ENCODE measurements around the gene PRRT1.
"Not testable (repeated sequence)": the region's sequence is repeated elsewhere in the genome, so short reads cannot be mapped to it uniquely, and the experiment has no call there.

Gene PRRT1

DNA sequence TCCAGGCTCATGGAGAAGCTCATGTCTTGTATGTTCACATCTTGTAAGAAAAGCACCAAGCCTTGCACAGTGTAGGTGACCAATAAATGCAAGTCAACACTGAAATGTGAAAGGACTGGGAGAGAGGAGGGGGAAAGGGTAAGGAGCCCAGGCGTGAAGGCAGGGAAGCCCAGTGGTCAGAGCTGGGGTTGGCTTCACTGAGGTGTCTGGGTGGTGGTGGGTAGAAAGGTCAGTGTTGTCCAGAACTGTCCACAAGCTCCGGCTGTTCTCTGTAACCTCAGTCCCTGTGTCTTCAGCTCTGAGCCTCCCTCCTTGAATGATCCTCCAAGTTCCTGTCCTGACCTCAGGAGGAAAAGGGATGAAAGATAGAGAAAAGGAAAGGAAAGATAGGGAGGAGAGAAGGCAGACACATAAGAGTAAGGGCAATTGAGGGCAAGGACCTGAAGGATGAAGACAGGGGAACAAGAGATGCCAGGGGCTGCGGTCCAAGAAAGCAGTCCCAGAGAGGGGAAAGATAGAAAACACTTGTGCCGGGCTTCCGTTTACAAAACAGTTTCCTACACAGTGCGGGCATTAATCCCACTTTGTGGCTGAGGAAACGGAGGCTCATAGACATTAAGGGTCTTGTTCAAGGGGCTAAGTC lies 40.2 kb downstream of the PRRT1 start:
- Histone ChIP-seq H3K4me3 (ENCODE audit: low read length) (no peak overlapping the region), H3K36me3 (ENCODE audit: control insufficient read depth, insufficient read depth, low read length, severe bottlenecking) (peaks cover 11% of the 10 kb centered on the region), H3K27me3 (replicated peaks; ENCODE audit: control insufficient read depth, insufficient read depth, low read length) (no peaks in the 10 kb centered on the region), H3K9ac (ENCODE audit: low read length) (peak overlapping the region; percentile 8), H3K9me3 (ENCODE audit: control insufficient read depth, low read length) (no peaks in the 10 kb centered on the region), H3K4me1 (ENCODE audit: control insufficient read depth, insufficient read depth, low read length) (peaks cover 73% of the 10 kb centered on the region)
- no peak for DNase-seq (ENCODE audit: low read depth)

DNA sequence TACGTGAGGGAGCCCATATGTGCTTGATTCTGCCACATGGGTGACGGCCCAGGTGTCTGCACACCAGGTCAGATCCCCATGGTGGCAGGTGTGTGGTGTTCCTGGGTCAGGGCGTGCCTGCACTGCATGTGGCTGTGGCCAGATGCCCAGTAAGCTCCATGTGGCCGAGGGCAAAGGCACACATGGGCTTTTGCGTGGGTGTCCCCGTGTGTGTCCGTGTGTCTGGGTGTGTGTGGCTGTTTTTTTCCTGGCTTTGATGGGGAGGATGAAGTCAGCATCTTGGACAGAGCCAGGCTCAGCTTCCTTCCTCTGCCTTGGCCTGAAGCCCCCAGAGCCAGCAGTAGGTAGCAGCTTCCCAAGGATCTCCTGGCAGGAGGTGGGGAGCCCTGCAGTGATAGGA lies 41.1 kb downstream of the PRRT1 start:
- H3K36me3 ChIP-seq (ENCODE audit: control insufficient read depth, insufficient read depth, low read length, severe bottlenecking): peaks cover 3% of the 10 kb centered on the region
- H3K27me3 ChIP-seq (replicated peaks; ENCODE audit: control insufficient read depth, insufficient read depth, low read length): no peaks in the 10 kb centered on the region
- no peak overlapping the region for H3K4me3 ChIP-seq (ENCODE audit: low read length)
- no peak for DNase-seq (ENCODE audit: low read depth)
- H3K9ac ChIP-seq (ENCODE audit: low read length): peak overlapping the region; percentile 16
- no peaks in the 10 kb centered on the region for H3K9me3 ChIP-seq (ENCODE audit: control insufficient read depth, low read length)
- peaks cover 78% of the 10 kb centered on the region for H3K4me1 ChIP-seq (ENCODE audit: control insufficient read depth, insufficient read depth, low read length)

DNA sequence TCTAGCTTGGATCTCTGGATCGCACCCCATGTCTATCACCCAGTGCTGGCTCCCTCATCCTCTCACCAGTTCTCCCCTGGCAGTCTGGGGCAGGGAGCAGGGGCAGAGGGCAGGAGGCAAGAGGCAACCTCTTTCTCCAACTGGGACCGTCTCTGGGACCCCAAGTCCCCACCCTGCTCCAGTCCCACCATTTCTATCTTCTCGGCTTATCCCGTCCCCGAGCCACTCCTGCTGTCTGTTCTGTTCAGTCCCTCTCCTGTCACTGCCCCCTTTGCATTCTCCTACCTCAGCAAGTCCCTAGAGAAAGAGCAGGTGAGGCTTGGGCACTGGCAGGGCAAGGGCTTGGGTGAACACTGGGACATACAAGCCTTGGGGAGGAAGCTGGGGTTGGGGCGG lies 42.0 kb downstream of the PRRT1 start:
- no peak overlapping the region for H3K9ac ChIP-seq (ENCODE audit: low read length)
- no peak overlapping the region for H3K4me3 ChIP-seq (ENCODE audit: low read length)
- no peak for DNase-seq (ENCODE audit: low read depth)
- no peaks in the 10 kb centered on the region for H3K9me3 ChIP-seq (ENCODE audit: control insufficient read depth, low read length)
- H3K4me1 ChIP-seq (ENCODE audit: control insufficient read depth, insufficient read depth, low read length): peaks cover 76% of the 10 kb centered on the region
- no peaks in the 10 kb centered on the region for H3K36me3 ChIP-seq (ENCODE audit: control insufficient read depth, insufficient read depth, low read length, severe bottlenecking)
- no peaks in the 10 kb centered on the region for H3K27me3 ChIP-seq (replicated peaks; ENCODE audit: control insufficient read depth, insufficient read depth, low read length)

DNA sequence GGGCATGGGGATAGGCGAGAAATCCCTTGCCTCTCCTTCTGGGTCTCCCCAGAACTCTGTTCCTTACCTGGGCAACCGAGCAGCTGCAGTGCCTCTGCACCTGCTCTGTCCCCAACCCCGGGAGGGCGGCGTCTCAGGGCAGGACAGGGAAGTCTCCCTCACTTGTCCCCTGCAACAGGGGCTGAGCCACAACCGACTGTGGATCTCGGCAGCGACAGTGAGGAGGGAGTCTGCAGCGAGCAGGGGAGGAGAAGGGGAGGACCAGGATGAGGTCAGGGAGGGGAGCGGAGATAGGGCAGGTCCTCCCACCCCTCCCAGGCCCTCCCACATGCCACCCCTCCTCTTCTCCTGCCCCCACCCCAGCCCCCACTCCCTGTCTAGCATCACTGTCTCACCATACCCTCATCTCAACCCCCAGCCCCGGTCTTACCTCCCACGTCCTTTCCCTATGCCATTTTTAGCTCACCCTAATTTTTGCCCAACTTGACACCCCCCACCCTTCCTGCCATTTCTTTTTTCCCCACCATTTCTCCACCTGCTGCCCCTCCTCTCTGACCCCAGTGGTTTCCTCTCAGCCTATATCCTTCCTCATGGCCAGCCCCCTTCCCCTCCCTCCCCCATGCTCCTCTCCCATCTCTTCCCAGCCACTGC lies 42.5 kb downstream of the PRRT1 start, which contains the start of gene TNXB:
Gene TNXB (minus strand): TSS at position 225 of the 651 bp plus-strand sequence. CDS start 11,140 bp downstream, outside the sequence.
- Histone ChIP-seq H3K36me3 (ENCODE audit: control insufficient read depth, insufficient read depth, low read length, severe bottlenecking) (no peaks in the 10 kb centered on the region), H3K27me3 (replicated peaks; ENCODE audit: control insufficient read depth, insufficient read depth, low read length) (no peaks in the 10 kb centered on the region), H3K4me3 (ENCODE audit: low read length) (peak within 1 kb of the TSS; percentile 77), H3K9me3 (ENCODE audit: control insufficient read depth, low read length) (no peaks in the 10 kb centered on the region), H3K9ac (ENCODE audit: low read length) (peak within 1 kb of the TSS; percentile 84), H3K4me1 (ENCODE audit: control insufficient read depth, insufficient read depth, low read length) (peaks cover 72% of the 10 kb centered on the region)
- no peak for DNase-seq (ENCODE audit: low read depth)

DNA sequence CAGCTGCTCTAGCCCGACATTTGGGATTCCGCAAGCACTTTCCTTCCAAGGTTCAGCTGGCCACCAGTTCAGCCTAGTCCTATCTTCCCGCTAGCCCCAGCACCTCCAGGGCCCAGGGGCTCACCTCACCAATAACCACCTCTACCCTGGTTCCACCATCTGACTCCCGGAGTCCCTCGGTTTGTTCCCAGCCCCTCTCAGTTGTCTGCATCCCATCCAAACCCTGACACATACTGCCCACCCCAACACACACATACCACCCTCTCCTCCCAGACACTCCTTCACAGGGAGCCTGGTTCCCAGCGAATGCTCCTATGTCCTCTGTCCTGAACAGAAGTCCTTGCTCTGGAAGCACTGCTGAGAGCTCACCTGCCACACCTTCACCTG lies 43.0 kb downstream of the PRRT1 start:
- no peak for DNase-seq (ENCODE audit: low read depth)
- Histone ChIP-seq H3K36me3 (ENCODE audit: control insufficient read depth, insufficient read depth, low read length, severe bottlenecking) (no peaks in the 10 kb centered on the region), H3K9me3 (ENCODE audit: control insufficient read depth, low read length) (no peaks in the 10 kb centered on the region), H3K27me3 (replicated peaks; ENCODE audit: control insufficient read depth, insufficient read depth, low read length) (no peaks in the 10 kb centered on the region), H3K4me1 (ENCODE audit: control insufficient read depth, insufficient read depth, low read length) (peaks cover 67% of the 10 kb centered on the region), H3K4me3 (ENCODE audit: low read length) (peak overlapping the region; percentile 77), H3K9ac (ENCODE audit: low read length) (peak overlapping the region; percentile 84)

DNA sequence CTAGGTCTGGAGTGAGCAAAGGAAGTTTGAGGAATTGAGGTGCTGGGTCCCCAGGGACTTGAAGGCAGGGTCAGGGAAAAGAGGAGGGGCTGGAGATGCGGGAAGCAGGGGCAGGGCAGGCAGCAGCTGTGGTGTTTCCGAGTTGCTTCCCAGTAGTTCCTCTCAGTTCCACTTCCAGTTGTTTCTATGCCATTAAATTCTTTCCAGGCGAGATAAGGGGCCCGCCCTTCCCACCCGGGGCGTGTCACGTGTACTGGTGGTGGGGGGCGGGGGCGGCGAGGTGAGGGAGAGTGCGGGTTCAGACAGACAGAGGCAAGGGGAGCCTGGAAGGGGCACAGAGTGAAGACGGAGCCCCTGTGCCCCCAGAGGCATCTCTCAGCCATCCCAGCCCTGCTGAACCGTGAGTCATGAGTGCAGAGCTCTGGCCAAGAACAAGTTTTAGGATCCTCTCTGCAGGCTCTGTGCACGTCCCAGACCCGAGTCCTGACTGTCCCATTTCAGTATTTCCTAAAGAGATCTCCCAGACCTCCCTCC lies 43.6 kb downstream of the PRRT1 start:
- no peaks in the 10 kb centered on the region for H3K27me3 ChIP-seq (replicated peaks; ENCODE audit: control insufficient read depth, insufficient read depth, low read length)
- H3K4me1 ChIP-seq (ENCODE audit: control insufficient read depth, insufficient read depth, low read length): peaks cover 61% of the 10 kb centered on the region
- H3K36me3 ChIP-seq (ENCODE audit: control insufficient read depth, insufficient read depth, low read length, severe bottlenecking): no peaks in the 10 kb centered on the region
- H3K9me3 ChIP-seq (ENCODE audit: control insufficient read depth, low read length): no peaks in the 10 kb centered on the region
- H3K4me3 ChIP-seq (ENCODE audit: low read length): peak overlapping the region; percentile 77
- DNase-seq (ENCODE audit: low read depth): peak; percentile 69
- peak overlapping the region; percentile 84 for H3K9ac ChIP-seq (ENCODE audit: low read length)

DNA sequence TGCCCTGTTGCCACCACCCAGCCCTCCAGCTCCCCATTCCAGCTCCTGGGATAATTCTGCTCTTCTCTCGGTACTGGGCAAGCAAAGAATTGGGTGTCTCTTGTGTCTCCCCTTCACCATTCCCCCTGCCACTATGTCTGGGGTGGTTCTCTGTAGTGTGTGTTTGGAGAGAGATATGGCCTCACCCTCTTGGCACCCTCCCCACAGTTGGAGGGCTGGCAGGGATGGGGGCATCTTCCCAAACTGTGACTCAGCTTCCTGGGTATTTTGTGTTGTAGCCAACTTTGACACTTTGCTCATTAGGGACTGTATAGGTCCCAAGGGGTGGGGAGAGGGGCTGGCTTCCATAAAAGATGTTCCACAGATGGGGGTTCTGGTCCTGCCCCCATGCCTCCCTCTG lies 44.3 kb downstream of the PRRT1 start:
- H3K9me3 ChIP-seq (ENCODE audit: control insufficient read depth, low read length): no peaks in the 10 kb centered on the region
- peaks cover 54% of the 10 kb centered on the region for H3K4me1 ChIP-seq (ENCODE audit: control insufficient read depth, insufficient read depth, low read length)
- peak overlapping the region; percentile 63 for H3K4me3 ChIP-seq (ENCODE audit: low read length)
- H3K36me3 ChIP-seq (ENCODE audit: control insufficient read depth, insufficient read depth, low read length, severe bottlenecking): no peaks in the 10 kb centered on the region
- H3K9ac ChIP-seq (ENCODE audit: low read length): peak overlapping the region; percentile 53
- no peak for DNase-seq (ENCODE audit: low read depth)
- H3K27me3 ChIP-seq (replicated peaks; ENCODE audit: control insufficient read depth, insufficient read depth, low read length): no peaks in the 10 kb centered on the region

DNA sequence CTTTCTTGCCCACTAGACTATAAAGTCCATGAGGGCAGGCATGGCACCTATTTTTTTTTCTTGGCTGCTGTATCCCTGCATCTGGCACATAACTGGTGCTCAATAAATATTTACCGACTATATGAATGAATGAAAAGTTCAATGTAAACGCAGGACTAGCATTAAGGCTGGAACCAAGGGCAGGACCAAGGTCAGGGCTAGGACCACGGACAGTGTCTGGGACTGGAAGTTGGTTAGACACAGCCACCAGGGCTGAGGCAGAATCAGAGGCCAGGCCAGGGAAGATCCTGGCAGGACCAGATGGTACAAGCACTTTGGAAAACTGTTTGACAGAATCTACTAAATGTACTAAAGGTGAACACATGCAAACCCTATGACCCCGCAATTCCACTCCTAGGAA lies 46.3 kb downstream of the PRRT1 start:
- H3K9me3 ChIP-seq (ENCODE audit: control insufficient read depth, low read length): no peaks in the 10 kb centered on the region
- H3K4me3 ChIP-seq (ENCODE audit: low read length): no peak overlapping the region
- H3K27me3 ChIP-seq (replicated peaks; ENCODE audit: control insufficient read depth, insufficient read depth, low read length): no peaks in the 10 kb centered on the region
- H3K9ac ChIP-seq (ENCODE audit: low read length): no peak overlapping the region
- peaks cover 35% of the 10 kb centered on the region for H3K4me1 ChIP-seq (ENCODE audit: control insufficient read depth, insufficient read depth, low read length)
- peak; percentile 36 for DNase-seq (ENCODE audit: low read depth)
- no peaks in the 10 kb centered on the region for H3K36me3 ChIP-seq (ENCODE audit: control insufficient read depth, insufficient read depth, low read length, severe bottlenecking)

DNA sequence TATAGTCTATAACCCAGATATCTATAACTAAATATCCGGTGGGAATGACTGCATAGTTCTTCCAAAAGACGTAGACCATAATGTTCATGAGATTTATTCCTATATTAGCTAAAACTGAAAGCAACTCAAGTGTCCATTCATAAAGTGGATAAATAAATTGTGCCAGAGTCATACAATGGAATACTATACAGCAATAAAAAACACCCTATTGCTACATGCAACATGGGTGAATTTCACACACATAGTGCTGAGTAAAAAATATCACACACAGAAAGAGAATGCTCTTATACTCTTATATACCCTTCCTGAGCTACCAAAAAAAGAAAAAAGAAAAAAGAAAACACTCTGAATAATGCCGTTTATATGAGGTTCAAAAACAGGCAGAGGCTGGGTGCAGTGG lies 49.5 kb downstream of the PRRT1 start:
- Histone ChIP-seq H3K36me3 (ENCODE audit: control insufficient read depth, insufficient read depth, low read length, severe bottlenecking) (no peaks in the 10 kb centered on the region), H3K4me3 (ENCODE audit: low read length) (no peak overlapping the region), H3K27me3 (replicated peaks; ENCODE audit: control insufficient read depth, insufficient read depth, low read length) (no peaks in the 10 kb centered on the region), H3K9ac (ENCODE audit: low read length) (no peak overlapping the region), H3K9me3 (ENCODE audit: control insufficient read depth, low read length) (no peaks in the 10 kb centered on the region), H3K4me1 (ENCODE audit: control insufficient read depth, insufficient read depth, low read length) (peaks cover 12% of the 10 kb centered on the region)
- no peak for DNase-seq (ENCODE audit: low read depth)

DNA sequence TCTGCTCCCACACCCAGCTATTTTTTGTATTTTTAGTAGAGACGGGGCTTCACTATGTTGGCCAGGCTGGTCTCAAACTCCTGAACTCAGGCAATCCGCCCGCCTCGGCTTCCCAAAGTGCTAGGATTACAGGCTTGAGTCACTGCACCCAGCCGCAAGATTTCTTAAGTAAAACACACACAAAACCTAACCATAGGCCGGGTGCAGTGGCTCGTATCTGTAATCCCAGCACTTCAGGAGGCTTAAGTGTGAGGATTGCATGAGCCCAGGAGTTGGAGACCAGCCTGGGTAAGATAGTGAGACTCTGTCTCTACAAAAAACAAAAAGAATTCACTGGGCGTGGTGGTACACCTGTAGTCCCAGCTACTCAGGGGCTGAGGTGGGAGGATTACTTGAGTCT lies 51.5 kb downstream of the PRRT1 start:
- not testable (repeated sequence) for H3K9ac ChIP-seq (ENCODE audit: low read length); H3K27me3 ChIP-seq (replicated peaks; ENCODE audit: control insufficient read depth, insufficient read depth, low read length); H3K4me3 ChIP-seq (ENCODE audit: low read length); DNase-seq (ENCODE audit: low read depth); H3K9me3 ChIP-seq (ENCODE audit: control insufficient read depth, low read length); H3K36me3 ChIP-seq (ENCODE audit: control insufficient read depth, insufficient read depth, low read length, severe bottlenecking); H3K4me1 ChIP-seq (ENCODE audit: control insufficient read depth, insufficient read depth, low read length)

Measured in adipocyte (in vitro differentiated cells).